ENCODE data around the gene CCT7. TPM values are rescaled to one million over a fixed set of nuclear protein-coding genes. Genes with fewer than 3 reads are reported as not detected.

CCT7 gene
- total and polyA plus RNA-seq, 4 donors: 129 to 207 (median 178) TPM

- Histone ChIP-seq H3K36me3 (ENCODE audit: control insufficient read depth in 4 of 4, insufficient read depth in 4 of 4, low read length in 4 of 4) (peaks cover 3 to 40% (median 13%) of the 10 kb centered on the region in 4 donors), H3K4me3 (no peak overlapping the region), H3K9me3 (ENCODE audit: control insufficient read depth in 4 of 4, insufficient read depth in 3 of 4, low read length in 3 of 4) (no peaks in the 10 kb centered on the region), H3K4me1 (ENCODE audit: control insufficient read depth in 5 of 5, insufficient read depth in 5 of 5, low read length in 5 of 5) (peaks cover 3 to 11% (median 6%) of the 10 kb centered on the region in 5 donors), H3K27me3 (ENCODE audit: control insufficient read depth in 3 of 3, insufficient read depth in 3 of 3, low read length in 2 of 3) (no peaks in the 10 kb centered on the region), H3K27ac (ENCODE audit: low read depth in 1 of 2, low read length in 1 of 2) (no peak overlapping the region), H3K9ac (ENCODE audit: insufficient read depth in 1 of 2, low read length in 2 of 2) (no peak overlapping the region)
- WGBS, 2 donors: 85 to 88% methylated on average over 14 of the region's 14 CpGs
- DNase-seq (no peak), ATAC-seq (ENCODE audit: insufficient read depth, low FRiP score) (no peak)
- TF ChIP-seq CTCF (IDR thresholded peaks at IDR 0.05; ENCODE audit: control extremely low read depth, extremely low read depth): no peak
Measured at GRCh38 chr2:73228631-73229030, 5.5 kb upstream of the CCT7 start.

DNA sequence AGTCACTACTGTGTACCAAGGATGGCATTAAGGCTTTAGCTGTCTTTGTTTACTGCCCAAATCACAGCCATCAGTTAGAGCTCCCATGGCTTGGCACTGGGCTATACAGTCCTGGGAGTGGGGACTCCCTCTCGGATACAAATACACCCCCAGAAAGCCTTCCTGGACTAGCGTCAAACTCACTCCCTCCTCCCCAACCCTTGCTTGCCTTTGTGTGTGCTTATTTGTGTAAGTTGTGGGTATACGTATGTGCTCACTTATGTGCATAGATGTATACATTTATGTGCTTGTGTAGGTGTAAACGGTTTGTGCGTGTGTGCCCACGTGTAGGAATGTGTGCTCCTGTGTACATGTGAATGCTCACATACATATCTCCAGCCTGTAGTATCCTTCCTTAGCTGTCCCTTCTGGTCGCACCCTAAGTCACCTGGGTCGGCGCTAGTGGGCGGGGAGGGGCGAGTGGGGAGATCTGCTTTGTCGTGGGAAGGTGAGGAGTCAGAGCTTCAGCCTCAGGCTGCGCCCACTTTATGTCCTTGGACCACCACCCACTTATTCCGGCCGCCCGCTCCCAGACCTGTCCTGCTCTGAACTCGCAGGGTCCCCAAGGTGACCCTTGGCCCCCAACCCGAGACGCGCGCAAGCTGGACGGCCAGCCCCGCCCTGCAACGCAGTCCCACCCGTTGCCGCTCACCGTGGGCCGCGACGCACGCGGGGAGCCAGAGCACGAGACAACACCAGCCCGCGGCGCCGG lies 1.5 kb upstream of the CCT7 start:
- ATAC-seq (ENCODE audit: insufficient read depth, low FRiP score) (no peak), DNase-seq (no peak)
- Histone ChIP-seq H3K36me3 (ENCODE audit: control insufficient read depth in 4 of 4, insufficient read depth in 4 of 4, low read length in 4 of 4) (peaks cover 0 to 13% (median 7%) of the 10 kb centered on the region in 4 donors), H3K4me3 (peak overlapping the region; percentile 76), H3K9ac (ENCODE audit: insufficient read depth in 1 of 2, low read length in 2 of 2) (peak overlapping the region; percentile 1 to 5), H3K9me3 (ENCODE audit: control insufficient read depth in 4 of 4, insufficient read depth in 3 of 4, low read length in 3 of 4) (no peaks in the 10 kb centered on the region), H3K27me3 (ENCODE audit: control insufficient read depth in 3 of 3, insufficient read depth in 3 of 3, low read length in 2 of 3) (no peaks in the 10 kb centered on the region), H3K27ac (ENCODE audit: low read depth in 1 of 2, low read length in 1 of 2) (peak overlapping the region; percentile 40 to 73), H3K4me1 (ENCODE audit: control insufficient read depth in 5 of 5, insufficient read depth in 5 of 5, low read length in 5 of 5) (peaks cover 3 to 18% (median 13%) of the 10 kb centered on the region in 5 donors)
- WGBS, 2 donors: 3% methylated on average over 35 to 37 of the region's 37 CpGs
- TF ChIP-seq CTCF (IDR thresholded peaks at IDR 0.05; ENCODE audit: control extremely low read depth, extremely low read depth): no peak

- peak within 1 kb of the TSS; percentile 76 for H3K4me3 ChIP-seq
- TF ChIP-seq CTCF (IDR thresholded peaks at IDR 0.05; ENCODE audit: control extremely low read depth, extremely low read depth): no peak
- DNase-seq: peak; percentile 99 to 100 (median 100)
- H3K36me3 ChIP-seq (ENCODE audit: control insufficient read depth in 4 of 4, insufficient read depth in 4 of 4, low read length in 4 of 4): peaks cover 0 to 8% (median 7%) of the 10 kb centered on the region in 4 donors
- peaks cover 3 to 18% (median 13%) of the 10 kb centered on the region in 5 donors for H3K4me1 ChIP-seq (ENCODE audit: control insufficient read depth in 5 of 5, insufficient read depth in 5 of 5, low read length in 5 of 5)
- 0% methylated on average over 65 to 67 of the region's 67 CpGs for WGBS, 2 donors
- ATAC-seq (ENCODE audit: insufficient read depth, low FRiP score): peak; percentile 94
- peak within 1 kb of the TSS; percentile 84 to 94 for H3K27ac ChIP-seq (ENCODE audit: low read depth in 1 of 2, low read length in 1 of 2)
- H3K27me3 ChIP-seq (ENCODE audit: control insufficient read depth in 3 of 3, insufficient read depth in 3 of 3, low read length in 2 of 3): no peaks in the 10 kb centered on the region
- peak within 1 kb of the TSS; percentile 38 to 44 for H3K9ac ChIP-seq (ENCODE audit: insufficient read depth in 1 of 2, low read length in 2 of 2)
- H3K9me3 ChIP-seq (ENCODE audit: control insufficient read depth in 4 of 4, insufficient read depth in 3 of 4, low read length in 3 of 4): no peaks in the 10 kb centered on the region
Measured at GRCh38 chr2:73233154-73233931, 765 bp upstream of the CCT7 start, which contains the start of gene PRADC1. Gene PRADC1, minus strand, starts transcription at chr2:73233239. Its CDS starts 79 bp downstream, at chr2:73233160.
